EL (cell line): ENCODE results near the gene DNAJB6.
A peak's percentile ranks its signal among the peaks of the same experiment; 100 is the strongest.
"Not testable (repeated sequence)": the region's sequence is repeated elsewhere in the genome, so short reads cannot be mapped to it uniquely, and the experiment has no call there.

Experiments used
- DNase-seq: peaks from one replicate; pipeline ENCODE4 v3.0.0-alpha.2; 2016

Gene DNAJB6

DNA sequence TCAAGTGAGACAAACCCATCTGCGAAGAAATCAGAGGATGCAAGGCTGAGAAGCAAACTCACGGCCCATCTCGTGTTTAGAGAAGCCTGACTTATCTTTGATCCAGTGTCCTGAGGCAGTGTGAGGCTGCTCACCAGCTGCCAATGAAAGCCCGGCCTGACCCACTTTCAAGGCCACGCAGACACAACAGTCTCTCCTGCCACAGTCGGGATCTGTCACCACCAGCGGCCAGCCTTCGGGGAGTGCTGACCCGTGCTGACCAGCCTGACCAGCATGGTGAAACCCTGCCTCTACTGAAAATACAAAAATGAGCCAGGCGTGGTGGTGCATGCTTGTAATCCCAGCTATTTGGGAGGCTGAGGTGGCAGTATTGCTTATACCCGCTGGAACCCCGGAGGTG is 7.4 kb upstream of the DNAJB6 start:
- DNase-seq, result no peak

DNA sequence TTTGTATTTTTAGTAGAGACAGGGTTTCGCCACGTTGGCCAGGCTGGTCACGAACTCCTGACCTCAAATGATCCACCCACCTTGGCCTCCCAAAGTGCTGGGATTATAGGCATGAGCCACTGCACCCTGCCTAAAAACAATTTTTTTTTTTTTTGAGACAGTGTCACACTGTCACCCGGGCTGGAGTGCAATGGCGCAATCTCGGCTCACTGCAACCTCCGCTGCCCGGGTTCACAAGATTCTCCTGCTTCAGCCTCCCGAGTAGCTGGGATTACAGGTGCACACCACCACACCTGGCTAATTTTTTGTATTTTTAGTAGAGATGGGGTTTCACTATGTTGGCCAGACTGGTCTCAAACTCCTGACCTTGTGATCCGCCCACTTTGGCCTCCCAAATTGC is 6.2 kb upstream of the DNAJB6 start:
- not testable (repeated sequence) for DNase-seq

GRCh38 chr7:157331049-157331448 is 5.8 kb upstream of the DNAJB6 start:
- DNase-seq, result not testable (repeated sequence)

DNA sequence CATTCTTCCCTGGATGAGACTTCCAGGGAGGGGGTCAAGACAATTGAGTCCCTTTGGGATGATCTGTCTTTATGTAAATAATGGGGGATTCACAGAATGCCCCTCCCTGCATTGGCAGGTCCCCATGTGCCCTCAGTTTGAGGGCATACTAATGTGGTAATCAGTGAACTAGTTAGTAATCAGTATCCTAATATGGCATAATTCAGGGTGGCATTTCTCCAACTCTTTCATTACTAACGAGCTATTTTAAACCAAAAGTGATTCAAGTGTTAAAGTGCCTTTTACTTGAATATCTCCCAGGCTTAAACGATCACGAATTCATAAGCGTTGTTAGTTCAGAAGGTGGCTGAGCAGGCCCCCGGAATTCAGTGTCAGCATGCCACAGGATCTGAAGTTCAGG is 1.6 kb upstream of the DNAJB6 start:
- no peak for DNase-seq

- no peak for DNase-seq
Observed at GRCh38 chr7:157335991-157336382, 817 bp upstream of the DNAJB6 start.

- peak; percentile 59 for DNase-seq
Observed at GRCh38 chr7:157337316-157338149, 729 bp downstream of the DNAJB6 start.

DNA sequence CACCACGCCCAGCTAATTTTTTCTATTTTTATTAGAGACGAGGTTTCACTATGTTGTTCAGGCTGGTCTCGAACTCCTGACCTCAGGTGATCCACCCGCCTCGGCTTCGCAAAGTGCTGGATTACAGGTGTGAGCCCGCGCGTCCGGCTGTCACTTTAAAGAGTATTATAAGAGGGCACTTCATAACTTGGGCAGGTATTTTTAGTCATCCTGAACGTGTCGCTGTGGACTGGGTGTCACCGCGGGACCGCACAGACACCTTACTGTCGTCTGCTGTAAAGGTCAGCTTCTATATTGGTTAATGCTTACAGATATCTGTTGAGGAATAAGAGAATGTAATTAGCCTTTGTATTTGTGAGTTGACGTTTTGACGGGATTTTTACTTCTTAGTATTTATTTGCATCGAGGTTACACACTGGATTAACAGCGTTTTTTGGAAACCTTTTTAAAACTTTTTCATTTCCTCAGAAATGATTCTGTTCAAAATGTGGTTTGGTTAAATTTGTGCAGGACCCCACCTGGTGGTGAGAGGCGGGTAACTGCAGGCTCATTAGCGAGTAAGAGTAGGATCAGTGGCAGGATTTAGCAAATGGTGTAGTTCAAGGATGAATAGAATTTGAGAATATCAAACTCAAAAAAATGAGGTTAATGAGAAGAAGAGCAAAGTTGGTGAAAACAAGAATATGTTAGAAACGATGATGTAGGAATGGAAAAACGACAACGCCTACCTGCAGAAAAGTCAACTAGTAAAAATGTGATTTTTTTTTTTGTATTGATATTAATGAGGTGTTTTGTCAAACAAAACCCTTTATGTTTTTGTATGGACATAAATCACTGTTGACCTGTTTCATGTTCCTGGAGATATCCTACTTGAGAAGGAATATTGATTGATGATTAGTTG is 3.2 kb downstream of the DNAJB6 start:
- DNase-seq, result peak; percentile 74

DNA sequence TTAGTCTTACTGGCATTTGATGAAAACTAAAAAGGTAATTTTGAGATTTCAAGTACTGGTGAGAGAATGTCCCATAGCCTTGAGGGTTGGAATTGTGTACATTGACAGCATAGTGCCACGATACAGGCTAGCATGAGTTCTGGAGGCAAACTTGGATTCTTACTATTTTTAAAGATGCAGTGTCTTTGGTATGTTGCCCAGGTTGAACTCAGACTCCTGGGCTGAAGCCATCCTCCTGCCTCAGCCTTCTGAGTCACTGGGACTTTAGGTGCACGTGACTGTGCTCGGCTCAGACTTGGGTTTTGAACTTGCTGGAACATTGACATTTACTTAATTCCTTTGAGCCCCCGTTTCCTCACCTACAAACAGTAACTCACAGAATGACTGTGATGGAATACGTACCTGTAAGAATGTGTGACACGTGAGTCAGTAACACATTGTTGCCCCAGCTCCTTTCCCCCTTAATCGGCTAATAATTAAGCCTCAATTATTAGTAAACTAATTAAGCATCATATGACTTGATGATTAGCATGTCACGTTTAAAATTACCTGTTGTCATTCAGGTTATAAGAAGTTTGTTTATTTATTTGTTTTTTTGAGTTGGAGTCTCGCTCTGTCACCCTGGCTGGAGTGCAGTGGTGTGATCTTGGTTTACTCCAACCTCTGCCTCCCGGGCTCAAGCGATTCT is 10.6 kb downstream of the DNAJB6 start:
- DNase-seq, result peak; percentile 85

GRCh38 chr7:157348548-157348947 is 11.7 kb downstream of the DNAJB6 start:
- no peak for DNase-seq

DNA sequence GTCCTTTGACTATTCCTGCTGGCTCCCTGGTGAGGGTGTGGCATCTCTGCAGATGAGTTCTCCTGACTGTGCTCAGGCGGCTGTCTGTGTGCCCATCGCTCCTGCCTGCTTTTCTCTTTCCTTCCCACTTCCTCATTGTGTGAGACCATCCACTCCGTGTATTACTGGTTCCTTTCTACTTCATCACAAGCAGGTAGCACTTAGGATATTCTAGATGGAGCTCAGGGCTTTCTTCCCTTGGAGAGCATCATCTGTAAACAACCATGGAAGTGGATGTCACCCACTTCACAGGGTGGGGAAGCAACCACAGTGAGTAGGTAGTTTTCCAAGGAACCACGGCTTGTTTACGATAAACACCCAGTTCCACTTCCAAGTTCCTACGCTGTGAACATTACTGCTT is 15.7 kb downstream of the DNAJB6 start:
- no peak for DNase-seq

GRCh38 chr7:157355784-157356511 is 19.1 kb downstream of the DNAJB6 start:
- no peak for DNase-seq

GRCh38 chr7:157357129-157358040 is 20.6 kb downstream of the DNAJB6 start:
- DNase-seq, result no peak

DNA sequence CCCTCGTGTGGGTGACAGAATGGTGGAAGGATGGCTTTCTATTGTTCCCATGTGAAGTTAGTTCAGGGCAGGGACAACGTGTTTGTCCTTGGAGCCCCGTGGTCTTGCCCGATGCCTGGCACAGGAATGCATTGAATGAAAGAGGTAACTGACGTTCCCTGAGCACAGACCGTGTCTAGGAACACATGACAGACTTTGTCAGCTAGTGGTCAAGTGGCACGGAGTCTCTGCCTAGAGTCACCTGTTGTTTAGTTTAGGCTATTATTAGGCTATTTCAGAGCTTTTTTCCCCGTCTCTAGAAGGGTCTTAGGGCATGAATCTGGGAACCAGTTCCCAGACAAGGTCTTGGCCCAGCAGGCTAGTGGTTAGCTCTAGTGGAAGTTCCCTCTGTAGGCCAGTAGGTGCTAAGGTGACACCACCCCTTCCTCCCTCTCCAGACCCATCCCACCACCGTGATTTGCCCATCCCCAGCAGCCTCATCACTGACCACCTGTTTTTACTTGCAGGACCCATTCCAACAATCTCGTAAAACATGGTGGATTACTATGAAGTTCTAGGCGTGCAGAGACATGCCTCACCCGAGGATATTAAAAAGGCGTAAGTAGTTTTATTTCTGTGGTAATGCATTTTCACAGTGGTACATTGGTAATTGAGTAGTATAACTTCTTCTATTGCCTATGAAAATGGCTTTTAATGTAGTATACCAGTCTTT is 21.4 kb downstream of the DNAJB6 start:
- no peak for DNase-seq

DNA sequence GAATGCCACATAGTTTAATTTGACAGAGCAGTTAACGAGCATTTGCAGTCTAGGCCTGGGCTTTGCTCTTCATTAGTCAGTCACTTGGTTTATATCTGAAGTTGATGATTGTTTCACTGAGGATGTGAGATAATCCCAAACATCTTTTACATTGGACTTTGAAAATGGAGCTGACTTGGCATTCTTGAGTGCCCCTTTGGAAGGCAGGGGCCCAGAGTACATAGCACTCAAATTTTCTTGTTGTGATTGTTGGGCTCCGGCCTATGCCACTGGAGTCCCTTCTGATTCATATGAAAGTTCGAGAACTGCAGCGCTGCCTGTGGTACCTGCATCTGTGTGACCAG is 21.9 kb downstream of the DNAJB6 start:
- DNase-seq, result no peak

- DNase-seq, result no peak
Observed at GRCh38 chr7:157359581-157359980, 22.8 kb downstream of the DNAJB6 start.

DNA sequence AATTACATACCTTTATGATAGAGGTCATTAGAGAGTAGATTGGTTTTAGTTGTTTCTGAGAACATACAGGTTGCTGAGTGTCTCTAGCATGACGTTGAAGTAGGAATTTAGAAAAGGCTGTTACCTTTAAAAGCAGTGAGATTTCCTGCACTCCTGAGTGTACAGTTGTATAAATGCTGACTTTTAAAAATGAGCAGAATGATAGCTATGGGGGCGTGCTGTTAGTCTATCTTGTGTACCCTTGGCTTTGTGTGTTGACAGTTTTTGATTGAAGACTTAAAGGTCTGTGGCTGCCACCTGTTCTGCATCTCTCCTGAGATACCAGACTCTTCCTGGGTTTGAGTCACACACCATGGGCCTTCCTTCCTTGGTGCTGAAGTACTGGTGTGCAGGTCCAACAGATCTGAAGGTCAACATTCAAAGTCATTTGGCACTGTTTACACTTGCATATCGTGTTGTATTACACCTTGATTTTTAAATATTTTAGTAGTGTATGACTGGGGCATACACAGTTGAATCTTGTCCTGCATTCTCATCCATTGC is 23.8 kb downstream of the DNAJB6 start:
- DNase-seq, result no peak

DNA sequence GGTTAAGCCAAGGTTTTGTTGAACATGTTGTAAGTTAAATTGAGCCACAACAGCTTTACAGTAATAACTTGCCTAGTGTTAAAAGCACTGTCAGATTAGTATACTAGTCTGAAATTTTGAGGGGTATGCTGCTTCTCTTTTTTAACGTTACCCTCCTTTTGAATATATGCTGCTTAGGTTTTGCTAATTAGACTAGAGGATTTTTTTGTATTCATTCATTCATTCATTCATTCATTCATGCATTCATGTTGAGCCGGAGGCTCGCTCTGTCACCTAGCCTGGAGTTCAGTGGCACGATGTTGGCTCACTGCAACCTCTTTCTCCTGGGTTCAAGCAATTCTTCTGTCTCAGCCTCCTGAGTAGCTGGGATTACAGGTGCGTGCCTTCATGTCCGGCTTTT is 24.7 kb downstream of the DNAJB6 start:
- no peak for DNase-seq

GRCh38 chr7:157362729-157363128 is 25.9 kb downstream of the DNAJB6 start:
- DNase-seq, result no peak

DNA sequence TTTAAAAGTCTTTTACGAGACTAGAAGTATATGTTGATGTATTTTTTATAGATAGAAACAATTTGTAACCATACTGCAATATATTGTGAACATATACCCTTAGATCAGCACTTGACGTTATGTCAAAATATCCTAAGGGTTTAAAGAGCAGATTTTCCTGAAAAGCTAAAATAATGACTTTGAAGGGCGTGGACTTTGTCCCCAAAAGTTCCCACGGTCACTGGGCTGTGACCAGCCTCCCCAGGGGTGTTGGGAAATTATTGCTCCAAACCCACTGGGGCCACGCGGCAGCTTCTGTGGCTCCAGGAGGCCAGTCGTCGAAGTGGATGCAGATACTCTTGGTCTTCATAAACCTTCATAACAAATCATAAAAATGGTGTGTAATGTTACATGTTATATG is 29.9 kb downstream of the DNAJB6 start:
- no peak for DNase-seq

GRCh38 chr7:157368955-157369354 is 32.2 kb downstream of the DNAJB6 start:
- DNase-seq, result no peak

DNA sequence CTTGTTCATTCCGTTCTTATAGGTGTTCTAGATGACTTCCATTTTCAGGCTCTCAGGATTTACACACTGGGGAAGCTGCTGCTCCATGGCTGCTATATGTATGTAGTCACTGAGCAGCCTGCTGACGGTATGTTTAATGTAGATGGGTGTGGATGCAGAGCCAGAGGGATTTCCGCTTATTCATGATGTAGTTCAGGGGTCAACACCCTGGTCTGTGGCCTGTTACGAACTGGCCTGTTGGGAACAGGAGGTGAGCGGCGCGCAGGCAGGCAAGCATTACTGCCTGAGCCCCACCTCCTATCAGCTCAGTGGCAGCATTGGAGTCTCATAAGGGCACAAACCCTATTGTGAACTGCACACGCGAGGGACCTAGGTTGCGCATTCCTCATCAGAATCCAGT is 33.9 kb downstream of the DNAJB6 start:
- no peak for DNase-seq
